ENCODE results near the gene RHBDL2.

DNA sequence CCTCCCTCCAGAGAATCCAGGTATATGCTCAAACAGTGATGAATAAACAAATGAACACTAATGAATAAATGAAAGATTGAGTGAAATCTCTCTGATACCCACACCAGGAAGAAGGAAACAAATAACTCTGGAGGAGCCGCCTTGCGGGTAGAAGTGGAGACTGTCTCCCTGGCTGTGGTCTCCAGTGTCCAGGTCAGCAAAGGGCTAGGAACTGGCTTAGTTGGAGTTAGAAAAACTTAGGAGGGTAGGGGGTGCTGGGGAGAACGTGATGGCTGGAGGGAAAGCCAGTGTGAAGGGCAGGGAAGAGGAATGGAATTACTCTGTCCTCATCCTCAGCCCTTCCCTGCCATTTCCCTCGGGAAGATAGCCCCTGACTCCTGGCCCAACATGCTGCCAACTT is 537 bp downstream of the RHBDL2 start:
- TF ChIP-seq, protein P1, sequence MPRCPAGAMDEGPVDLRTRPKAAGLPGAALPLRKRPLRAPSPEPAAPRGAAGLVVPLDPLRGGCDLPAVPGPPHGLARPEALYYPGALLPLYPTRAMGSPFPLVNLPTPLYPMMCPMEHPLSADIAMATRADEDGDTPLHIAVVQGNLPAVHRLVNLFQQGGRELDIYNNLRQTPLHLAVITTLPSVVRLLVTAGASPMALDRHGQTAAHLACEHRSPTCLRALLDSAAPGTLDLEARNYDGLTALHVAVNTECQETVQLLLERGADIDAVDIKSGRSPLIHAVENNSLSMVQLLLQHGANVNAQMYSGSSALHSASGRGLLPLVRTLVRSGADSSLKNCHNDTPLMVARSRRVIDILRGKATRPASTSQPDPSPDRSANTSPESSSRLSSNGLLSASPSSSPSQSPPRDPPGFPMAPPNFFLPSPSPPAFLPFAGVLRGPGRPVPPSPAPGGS (CRISPR knock-in tag; IDR thresholded peaks at IDR 0.05): no peak
- TF ChIP-seq TAF15 (IDR thresholded peaks at IDR 0.05; ENCODE audit: low read depth, low read length, poor library complexity, severe bottlenecking) (no peak), KLF9 (CRISPR knock-in tag; IDR thresholded peaks at IDR 0.05; ENCODE audit: low read depth) (no peak), GABPA (IDR thresholded peaks at IDR 0.05; ENCODE audit: low read depth, low read length) (no peak), GABPA (CRISPR knock-in tag; IDR thresholded peaks at IDR 0.05; ENCODE audit: low read depth) (no peak), U2AF2 (IDR thresholded peaks at IDR 0.05; ENCODE audit: low read depth, low read length) (no peak), PITX1 (CRISPR knock-in tag; IDR thresholded peaks at IDR 0.05) (no peak), EP300 (IDR thresholded peaks at IDR 0.05; ENCODE audit: low read depth in 2 of 2, low read length in 2 of 2) (no peak), EP300 (CRISPR knock-in tag; IDR thresholded peaks at IDR 0.05; ENCODE audit: borderline replicate concordance) (no peak), ZNF350 (CRISPR knock-in tag; IDR thresholded peaks at IDR 0.05; ENCODE audit: borderline replicate concordance, low read depth) (no peak)
- TF ChIP-seq, protein P2, sequence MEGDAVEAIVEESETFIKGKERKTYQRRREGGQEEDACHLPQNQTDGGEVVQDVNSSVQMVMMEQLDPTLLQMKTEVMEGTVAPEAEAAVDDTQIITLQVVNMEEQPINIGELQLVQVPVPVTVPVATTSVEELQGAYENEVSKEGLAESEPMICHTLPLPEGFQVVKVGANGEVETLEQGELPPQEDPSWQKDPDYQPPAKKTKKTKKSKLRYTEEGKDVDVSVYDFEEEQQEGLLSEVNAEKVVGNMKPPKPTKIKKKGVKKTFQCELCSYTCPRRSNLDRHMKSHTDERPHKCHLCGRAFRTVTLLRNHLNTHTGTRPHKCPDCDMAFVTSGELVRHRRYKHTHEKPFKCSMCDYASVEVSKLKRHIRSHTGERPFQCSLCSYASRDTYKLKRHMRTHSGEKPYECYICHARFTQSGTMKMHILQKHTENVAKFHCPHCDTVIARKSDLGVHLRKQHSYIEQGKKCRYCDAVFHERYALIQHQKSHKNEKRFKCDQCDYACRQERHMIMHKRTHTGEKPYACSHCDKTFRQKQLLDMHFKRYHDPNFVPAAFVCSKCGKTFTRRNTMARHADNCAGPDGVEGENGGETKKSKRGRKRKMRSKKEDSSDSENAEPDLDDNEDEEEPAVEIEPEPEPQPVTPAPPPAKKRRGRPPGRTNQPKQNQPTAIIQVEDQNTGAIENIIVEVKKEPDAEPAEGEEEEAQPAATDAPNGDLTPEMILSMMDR (CRISPR knock-in tag; IDR thresholded peaks at IDR 0.05): no peak
